ENCODE data around the gene PDZD2.
"Not testable (repeated sequence)": the region's sequence is repeated elsewhere in the genome, so short reads cannot be mapped to it uniquely, and the experiment has no call there.

The PDZD2 gene

DNA sequence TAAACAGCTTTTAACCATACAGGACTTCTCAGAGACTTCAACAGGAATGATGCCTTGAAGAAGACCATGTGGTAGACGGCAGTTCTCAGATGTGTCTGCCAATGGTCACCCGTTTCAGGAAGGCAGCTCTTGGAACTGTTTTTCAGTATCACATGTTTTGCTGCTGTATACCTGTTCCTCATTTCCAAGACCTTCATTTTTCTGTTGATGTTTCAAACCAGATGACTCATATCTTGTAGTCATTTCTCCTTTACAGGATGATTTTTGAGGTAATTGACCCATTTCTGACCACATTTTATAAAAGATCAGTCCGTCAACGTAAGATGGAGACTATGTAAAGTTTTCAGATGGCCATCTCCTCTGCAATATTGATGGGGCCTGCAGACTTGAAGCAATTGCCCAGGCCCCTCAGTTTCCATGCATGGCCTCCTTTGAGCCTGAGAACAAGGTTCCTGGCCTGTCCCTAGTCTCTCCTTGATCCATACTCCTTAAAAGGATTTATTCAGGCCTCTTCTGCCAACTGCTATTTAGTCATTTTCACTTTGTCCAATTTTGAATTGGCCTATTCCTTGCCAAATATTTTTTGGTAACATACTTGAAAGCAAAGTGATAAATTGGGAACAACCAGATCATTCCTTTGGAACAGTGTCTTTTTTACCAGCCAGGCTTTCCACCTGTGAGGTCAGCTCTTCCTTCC, 128.6 kb downstream of the PDZD2 start:
- DNase-seq (ENCODE audit: low read depth in 1 of 2, low spot score in 1 of 2), result no peak

DNA sequence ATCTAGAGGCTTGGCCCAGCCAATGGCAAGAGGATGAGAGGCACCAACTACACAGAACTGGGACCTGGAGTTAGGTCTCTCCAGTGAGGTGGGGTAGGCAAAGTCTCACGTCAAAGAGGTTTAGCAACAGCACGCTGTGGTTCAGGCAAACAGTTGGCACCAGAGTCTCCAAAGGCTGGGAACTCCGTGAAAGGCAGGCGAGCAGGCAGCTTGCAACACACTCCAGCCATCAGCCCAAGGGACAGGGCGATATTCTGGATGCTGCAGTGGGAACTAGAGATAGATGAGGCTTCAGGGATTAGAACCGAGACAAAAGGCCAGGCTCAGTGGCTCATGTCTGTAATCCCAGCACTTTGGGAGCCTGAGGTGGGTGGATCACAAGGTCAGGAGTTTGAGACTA, 129.1 kb downstream of the PDZD2 start:
- DNase-seq (ENCODE audit: low read depth in 1 of 2, low spot score in 1 of 2), result no peak

DNA sequence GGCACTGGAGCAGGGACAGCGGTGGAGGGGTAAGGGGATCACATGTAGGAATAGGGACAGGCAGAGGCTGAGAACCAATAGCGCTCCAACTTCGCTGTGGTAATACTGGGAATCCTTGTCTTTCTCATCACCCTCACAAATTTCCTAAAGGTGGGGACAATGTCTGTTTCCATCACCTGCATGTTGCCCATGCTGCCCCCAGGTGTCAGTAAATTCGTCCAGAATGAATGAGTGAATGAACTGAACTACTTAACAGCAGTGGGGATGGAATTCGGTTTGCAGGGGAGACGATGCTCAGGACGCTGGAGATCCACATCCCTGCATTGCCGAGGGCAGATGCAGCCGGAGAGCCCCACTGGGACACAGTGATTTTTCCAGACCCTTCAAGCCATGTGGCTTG, 129.9 kb downstream of the PDZD2 start:
- DNase-seq (ENCODE audit: low read depth in 1 of 2, low spot score in 1 of 2), result no peak

DNA sequence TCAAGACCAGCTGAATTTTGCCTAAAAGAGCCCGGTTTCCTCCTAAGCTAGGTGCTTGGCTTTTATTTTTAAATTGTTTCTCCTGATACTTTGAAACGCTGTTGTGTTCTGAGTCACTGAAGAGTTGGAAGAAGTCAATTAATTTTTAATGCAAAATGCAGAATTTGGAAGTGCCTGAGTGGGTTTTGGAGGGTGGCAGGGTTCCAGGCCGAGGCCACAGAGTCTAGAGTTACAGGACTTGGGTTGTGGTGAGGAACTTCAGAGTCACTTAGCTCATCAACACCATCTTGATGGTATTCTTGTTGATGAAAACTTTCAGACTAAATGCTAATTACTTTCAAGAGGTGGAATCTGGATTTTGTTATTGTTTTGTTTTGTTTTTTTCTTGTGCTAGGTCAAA, 130.6 kb downstream of the PDZD2 start:
- DNase-seq (ENCODE audit: low read depth in 1 of 2, low spot score in 1 of 2), result no peak

DNA sequence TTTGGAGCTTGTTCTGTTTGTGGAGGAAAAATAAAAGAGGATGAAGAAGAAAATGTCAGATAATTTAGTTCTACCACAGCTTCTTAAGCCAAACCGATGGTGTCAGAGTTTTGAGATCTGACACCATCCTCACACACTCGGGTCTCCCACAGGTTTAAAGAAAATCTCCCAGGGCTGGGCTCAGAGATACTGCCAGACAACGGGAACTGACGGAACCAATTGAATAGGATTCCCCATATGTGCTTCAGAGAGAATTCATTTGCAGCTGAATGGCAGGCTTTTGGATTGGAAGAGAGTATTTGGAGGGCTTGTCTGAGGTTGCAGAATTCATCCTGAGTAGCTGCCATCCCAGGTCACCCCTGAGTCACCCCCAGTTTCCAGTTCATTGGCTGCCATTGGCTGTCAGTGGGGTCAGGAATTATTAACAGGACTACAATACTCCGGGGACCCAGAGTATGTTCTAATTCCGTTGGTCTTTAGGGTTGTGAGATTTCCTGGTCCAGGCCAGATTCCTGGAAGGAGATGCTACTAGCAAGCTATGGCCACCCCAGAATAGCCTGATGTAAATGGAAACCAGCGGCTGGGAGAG, 131.3 kb downstream of the PDZD2 start:
- no peak for DNase-seq (ENCODE audit: low read depth in 1 of 2, low spot score in 1 of 2)

DNA sequence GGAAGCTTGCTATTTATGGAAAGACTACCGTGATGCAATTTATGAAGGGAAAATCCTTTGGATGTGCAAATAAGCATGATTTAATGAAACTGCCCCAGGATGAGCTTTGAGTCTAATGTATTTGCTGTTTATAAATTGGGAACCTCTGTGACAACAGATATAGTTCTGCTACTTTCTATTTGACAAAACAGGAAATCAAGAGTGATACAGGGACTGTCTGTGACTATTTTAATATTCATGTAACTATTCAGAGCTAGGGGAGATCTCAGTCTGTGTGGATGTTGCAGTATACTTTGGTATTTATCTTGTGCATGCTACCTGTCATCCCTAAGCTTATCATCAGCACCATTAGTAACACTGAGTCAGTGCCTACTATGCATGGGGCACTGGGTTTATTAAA, 132.1 kb downstream of the PDZD2 start:
- no peak for DNase-seq (ENCODE audit: low read depth in 1 of 2, low spot score in 1 of 2)

DNA sequence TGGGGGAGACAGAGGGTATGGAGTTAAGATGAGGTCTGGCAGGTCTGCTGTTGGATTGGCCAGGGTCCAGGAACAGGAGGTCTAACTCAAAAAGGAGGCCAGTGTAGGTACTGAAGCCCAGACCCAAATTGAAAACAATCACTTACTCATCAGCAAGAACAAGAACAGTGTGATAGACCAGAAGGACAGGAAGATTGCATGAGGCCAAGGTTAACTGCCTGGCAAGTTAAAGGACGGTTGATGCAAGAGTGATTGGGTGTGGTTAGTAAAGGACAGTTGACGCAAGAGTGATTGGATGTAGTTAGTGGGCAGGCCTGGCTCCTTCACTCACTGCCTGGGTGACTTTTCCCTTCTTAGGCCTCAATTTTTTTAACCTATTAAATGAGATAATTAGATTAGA, 132.6 kb downstream of the PDZD2 start:
- no peak for DNase-seq (ENCODE audit: low read depth in 1 of 2, low spot score in 1 of 2)

DNA sequence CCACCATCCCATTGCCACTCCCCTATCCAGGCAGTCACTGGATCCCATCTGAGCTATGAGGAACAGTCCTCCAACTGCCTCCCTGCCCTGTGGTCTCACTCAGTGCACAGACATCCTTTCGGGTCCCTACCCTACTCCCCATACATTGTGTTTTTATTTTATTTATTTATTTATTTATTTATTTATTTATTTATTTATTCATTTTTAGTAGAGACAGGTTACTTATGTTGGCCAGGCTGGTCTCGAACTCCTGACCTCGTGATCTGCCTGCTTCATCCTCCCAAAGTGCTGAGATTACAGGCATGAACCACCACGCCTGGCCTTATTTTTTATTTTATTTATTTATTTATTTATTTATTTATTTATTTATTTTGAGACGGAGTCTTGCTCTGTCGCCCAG, 137.4 kb downstream of the PDZD2 start:
- DNase-seq (ENCODE audit: low read depth in 1 of 2, low spot score in 1 of 2), result not testable (repeated sequence)

DNA sequence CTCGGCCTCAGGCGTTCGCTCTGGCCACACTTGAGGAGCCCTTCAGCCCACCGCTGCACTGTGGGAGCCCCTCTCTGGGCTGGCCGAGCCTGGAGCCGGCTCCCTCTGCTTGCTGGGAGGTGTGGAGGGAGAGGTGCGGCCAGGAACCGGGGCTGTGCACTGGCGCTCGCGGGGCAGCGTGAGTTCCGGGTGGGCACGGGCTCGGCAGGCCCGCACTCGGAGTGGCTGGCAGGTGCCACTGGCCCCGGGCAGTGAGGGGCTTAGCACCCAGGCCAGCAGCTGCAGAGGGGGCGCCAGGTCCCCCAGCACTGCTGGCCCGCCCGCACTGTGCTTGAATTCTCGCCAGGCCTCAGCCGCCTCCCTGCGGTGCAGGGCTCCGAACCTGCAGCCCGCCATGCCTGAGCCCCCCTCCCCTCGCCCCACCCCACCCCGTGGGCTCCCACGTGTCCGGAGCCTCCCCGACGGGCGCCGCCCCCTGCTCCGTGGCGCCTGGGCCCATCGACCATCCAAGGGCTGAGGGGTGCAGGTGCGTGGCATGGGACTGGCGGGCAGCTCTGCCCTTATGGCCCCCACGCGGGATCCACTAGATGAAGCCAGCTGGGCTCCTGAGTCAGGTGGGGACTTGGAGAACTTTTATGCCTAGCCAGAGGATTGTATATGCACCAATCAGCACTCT, 138.2 kb downstream of the PDZD2 start:
- DNase-seq (ENCODE audit: low read depth in 1 of 2, low spot score in 1 of 2), result no peak

DNA sequence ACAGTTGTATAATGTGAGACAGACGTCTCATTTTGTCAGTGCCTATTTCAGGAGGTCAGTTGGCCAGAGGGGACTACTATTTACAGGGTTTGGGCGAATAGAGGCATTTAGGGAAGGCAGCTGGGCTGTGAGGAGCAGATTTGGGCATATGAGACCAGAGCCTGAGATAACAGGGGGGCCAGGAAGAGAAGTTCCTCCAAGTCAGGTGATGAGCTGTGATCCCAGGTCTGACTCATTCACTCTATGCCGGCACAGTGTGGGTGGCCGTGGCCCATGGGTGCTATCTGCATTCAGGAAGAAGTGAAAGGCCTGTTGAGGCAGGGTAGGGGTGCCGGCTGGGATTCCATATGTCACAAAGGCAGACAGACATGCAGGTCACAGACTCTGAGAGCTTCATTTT, 142.8 kb downstream of the PDZD2 start:
- DNase-seq (ENCODE audit: low read depth in 1 of 2, low spot score in 1 of 2), result no peak

DNA sequence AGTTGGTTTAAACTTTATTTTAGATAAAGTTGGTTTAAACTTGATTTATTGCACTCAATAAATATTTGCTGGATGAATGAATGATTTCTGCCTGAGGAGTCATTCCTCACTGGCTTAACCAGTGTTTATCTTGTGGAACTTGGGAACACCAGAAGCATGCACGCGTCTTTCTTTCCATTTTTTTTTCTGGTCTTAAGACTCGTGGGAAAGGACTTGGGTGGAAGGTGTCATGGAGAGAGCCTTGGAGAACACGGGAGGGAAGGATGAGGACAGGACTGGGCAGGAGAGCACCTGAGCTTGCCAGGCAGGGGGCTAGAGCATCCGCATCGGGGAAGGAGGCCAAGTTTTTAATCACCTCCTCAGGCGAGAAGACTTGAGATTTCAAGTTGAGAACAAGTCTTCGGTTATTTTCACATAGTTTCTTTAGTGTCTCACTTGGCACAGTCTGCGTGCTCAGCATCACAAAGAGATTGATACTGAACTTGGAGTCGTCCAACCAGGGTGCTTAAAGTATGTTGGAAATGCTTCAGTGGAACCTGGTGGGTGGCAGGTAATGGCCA, 144.2 kb downstream of the PDZD2 start:
- DNase-seq (ENCODE audit: low read depth in 1 of 2, low spot score in 1 of 2), result no peak

DNA sequence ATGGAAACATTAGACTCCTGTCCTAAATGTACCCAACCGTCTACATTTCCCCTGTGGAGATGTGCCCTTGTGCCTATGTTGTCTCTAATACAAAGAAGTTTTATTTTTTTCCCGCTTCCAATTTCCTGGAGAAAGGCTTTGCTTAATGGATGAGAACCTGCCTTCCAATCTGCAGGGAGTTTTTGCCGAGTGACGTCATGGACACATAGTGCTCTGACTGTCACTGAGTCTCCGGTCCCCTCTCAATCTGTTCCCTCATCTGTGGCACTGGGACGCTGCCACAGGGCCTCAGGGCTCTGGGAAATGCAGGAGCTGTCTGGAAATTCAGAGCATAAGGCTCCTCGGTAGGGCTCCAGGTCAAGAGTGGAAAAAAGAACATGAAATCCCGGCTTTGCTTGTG, 144.8 kb downstream of the PDZD2 start:
- no peak for DNase-seq (ENCODE audit: low read depth in 1 of 2, low spot score in 1 of 2)

DNA sequence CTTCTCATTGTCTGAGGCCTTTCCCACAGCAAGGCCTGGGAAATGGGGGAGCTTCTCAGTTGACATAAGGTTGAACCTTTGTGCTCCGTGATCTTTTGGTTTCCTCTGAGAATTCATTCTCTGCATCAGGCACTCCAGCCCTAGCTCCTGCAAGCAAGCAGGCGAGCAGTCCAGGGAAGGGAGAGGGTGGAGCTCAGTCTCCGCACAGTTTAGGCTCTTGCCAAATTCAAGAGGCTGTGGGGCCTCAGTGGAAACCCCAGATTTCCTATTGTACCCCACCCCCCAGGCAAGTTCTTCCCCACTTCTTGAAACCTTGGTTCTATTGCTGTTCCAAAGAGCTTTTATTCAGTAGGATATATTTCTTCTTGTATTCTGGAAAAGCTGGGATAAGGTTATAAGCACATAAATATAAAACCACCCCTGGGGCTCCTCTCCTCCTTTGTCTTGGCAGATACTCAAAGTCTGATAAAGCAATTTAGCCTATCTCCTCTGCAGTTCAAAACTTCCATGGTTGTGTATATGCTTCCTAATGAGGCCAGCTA, 147.2 kb downstream of the PDZD2 start:
- no peak for DNase-seq (ENCODE audit: low read depth in 1 of 2, low spot score in 1 of 2)

DNA sequence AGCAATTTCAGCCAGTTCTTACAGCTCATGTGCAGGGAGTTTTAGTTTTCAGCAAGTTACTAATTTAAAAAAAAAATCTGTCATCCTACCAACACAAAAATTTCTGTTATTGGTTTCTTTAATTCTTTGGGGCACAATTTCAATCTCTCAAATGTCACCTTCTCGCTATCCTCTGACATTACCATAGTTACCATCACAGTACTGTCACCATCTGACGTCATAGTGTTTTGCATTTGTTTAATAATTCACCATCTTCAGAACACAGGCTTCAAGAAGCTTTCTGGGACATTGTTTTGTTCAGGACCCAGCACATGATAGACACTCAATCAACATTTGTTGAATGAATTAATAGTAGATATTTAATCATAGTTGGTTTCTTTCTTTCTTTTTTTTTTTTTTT, 155.1 kb downstream of the PDZD2 start:
- DNase-seq (ENCODE audit: low read depth in 1 of 2, low spot score in 1 of 2), result no peak

DNA sequence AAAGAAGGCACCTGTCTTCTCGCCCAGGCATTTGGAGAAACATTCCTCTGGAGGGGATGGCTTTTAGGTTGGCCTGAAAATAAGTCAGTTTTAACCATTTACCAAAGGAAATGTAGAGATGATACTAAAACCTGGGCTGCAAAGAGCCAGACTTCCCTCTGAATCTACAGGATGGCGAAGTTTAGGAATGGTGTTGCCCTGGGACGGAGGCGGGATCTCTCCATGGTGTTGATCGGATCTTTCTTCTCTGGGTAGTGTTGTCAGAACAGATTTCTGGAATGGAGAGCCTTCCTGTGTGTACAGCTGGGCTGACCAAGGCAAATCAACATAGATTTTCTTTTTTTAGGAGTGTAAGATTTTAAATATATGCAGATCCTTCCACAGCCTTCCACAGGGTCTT, 159.2 kb downstream of the PDZD2 start:
- DNase-seq (ENCODE audit: low read depth in 1 of 2, low spot score in 1 of 2), result no peak

DNA sequence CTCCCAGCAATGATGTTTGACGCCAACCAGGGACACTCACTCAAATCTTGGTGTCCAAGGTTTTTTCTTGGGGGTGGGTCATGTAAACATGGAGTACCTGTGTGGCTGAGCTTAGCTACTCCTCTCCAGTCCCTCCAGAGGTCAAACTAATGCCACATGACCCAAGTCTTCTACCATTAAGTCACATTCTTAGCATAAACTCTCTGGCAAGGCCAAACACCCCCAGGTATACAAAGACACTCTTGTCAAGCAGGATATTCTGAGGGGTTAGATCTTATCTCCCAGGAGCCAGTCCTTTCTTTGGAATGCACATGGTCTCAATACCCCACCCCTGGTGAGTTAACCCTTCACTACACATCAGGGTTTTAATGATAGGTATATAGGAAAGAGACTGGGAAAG, 161.4 kb downstream of the PDZD2 start:
- DNase-seq (ENCODE audit: low read depth in 1 of 2, low spot score in 1 of 2), result no peak

DNA sequence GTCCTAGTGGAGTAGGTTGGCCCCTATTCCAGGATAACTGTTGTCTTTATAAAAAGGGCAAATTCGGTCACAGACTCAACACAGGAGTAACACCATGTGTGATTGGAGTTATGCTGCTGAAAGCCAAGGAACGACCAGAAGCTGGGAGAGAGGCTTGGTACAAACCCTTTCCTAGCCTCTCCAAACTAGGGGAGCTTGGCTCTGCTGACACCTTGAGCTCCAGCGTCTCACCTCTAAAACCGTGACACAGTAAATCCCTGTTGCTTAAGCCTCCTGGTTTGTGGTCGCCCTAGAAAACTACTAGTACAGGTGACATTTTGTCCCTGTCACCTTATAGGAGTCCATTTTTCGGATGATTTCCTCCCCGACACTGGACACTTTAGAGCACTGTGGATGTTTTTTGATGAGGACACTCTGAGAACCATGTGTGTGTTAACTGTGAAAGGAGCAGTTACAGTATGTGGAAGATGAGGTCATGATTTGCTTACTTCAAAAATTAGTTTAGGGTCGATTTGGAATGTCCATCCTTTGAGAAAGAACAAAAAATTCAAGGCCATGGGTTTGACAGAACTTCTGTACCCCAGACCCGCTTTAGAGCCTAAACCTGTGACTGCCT, 167.0 kb downstream of the PDZD2 start:
- DNase-seq (ENCODE audit: low read depth in 1 of 2, low spot score in 1 of 2), result no peak

DNA sequence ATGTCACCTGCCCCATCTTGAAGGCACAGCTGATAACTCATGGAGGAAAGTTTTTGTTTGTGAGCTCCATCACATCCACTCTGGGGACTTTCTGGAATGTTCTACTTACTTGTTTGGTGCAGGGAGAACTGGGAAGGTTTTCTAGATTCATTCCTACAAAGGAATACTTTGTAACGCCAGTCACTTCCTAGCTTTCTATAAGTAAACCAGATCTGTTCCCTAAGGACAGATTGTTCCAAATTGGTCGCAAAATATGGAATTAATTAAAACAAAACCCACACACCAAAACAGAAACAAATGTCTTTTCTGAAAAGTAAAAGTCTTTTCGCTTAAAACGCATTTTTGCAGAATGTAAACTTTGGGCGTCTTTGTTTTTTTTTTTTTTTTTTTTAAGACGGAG, 167.6 kb downstream of the PDZD2 start:
- DNase-seq (ENCODE audit: low read depth in 1 of 2, low spot score in 1 of 2), result no peak

DNA sequence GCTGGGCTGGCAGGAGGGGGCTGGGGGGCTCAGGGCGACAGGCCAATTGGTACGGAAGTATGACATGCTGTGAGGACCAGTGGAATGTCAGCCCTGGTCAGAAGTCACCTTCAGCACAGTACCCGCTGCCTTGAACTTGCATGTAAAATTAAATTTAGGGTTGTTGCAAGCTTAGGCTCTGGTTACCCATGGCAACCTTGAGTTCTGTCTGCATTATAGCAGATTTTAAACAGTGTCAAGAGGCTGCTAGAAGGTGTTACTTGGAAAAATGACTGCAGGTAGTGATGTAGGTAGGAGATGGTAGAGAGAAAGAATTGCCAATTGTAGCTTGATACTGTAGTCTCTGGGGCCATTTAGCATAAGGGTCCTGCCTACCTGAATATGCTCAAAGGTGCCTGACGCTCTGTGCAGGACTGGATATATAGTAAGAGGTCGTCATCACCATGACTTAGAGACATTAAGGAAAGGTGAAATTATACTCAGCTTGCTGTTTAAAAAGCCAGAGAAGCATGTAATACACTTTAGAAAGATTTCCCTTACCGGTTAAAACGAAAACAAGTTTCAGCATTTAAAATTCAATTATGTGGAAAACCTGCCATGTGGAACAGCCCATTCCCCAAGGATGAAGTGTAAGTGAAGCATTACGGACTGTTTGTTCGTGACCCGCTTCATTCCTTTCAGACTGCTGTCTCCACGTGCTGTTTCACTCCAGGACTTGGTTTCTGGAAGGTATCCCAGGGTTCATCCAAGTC, 169.0 kb downstream of the PDZD2 start:
- no peak for DNase-seq (ENCODE audit: low read depth in 1 of 2, low spot score in 1 of 2)

DNA sequence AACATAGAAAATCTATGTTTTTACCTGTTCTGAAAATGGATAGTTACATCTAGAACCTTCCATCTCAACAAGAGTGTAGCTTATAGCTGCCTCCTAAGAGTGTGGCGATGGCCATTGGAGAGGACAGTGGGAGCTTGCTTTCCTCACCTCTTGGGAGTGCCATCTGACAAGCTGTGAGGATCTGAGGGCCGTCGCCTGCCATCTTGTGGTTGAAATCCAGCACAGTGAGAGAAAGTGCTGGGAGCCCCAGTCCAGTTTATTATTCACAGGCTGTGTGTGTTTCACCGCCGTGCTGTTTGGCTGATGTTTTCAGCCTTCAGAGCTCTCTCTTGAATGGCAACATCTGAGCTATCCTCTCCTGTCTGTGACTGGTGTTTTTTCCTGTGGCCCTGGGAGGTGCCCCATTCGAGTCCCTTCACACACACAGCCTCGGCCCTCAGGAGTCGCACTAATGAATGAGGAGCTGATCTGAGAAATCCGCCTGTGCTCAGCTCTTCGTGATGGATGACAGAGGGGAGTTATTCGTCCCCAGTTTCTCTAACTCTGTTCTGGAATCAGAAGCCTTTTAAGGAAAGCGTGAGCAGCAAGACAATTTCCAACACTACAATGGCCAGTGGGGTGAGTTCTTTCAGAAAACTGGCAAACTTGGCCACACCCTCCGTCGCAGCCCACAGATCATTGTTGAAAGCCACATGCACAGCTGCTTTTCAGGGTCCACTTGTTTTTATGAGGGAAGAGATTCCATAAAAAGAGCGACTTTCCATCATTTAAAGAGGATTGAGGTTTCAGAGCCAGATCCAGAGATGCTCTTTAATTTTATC, 170.3 kb downstream of the PDZD2 start:
- DNase-seq (ENCODE audit: low read depth in 1 of 2, low spot score in 1 of 2), result no peak
